ENCODE measurements around the gene USHBP1. TPM values are rescaled to one million over a fixed set of nuclear protein-coding genes. Genes with fewer than 3 reads are reported as not detected.

The USHBP1 gene
- total RNA-seq, 1 experiment from 2014 or later: 6.4 TPM

DNA sequence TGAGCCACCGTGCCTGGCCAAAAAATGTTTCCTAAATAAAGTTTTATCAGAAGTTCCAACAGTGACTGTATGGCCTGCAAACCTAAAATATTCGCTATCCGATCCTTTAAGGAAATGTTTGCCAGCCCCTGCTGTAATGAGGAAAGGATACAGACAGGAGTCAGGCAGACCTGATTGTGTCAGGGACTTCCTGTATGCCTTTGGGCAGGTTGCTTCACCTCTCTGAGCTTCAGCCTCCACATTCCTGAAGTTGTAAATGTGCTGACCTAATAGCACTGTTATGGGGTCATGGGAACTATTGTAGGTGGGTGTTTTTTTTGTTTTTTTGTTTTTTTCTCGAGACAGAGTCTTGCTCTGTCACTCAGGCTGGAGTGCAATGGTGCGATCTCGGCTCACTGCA, 32.4 kb upstream of the USHBP1 start:
- H3T11ph ChIP-seq (ENCODE audit: low read length): no peak overlapping the region
- no peak overlapping the region for H4K5ac ChIP-seq (ENCODE audit: insufficient read length, low read depth, low read length)
- no peak overlapping the region for H3K18ac ChIP-seq (ENCODE audit: insufficient read length, low read depth, low read length)
- H3K27ac ChIP-seq (ENCODE audit: insufficient read length, low read depth, low read length): no peak overlapping the region
- H3K4me2 ChIP-seq (ENCODE audit: insufficient read depth, insufficient read length, low read length): no peak overlapping the region
- no peak overlapping the region for H2BK5ac ChIP-seq (ENCODE audit: insufficient read length, low read length)
- no peak overlapping the region for H2AK5ac ChIP-seq (ENCODE audit: insufficient read length, low read length)
- H2AFZ ChIP-seq (ENCODE audit: low read length): no peak overlapping the region
- no peak overlapping the region for H2BK15ac ChIP-seq (ENCODE audit: low read depth, low read length)
- no peak overlapping the region for H3K56ac ChIP-seq (ENCODE audit: insufficient read length, low read depth, low read length)
- no CpG with 5 or more reads among the region's 6 CpGs for WGBS (ENCODE audit: extremely low coverage, insufficient read length, low lambda C conversion rate)
- peaks cover 20 to 34% (median 28%) of the 10 kb centered on the region in 3 experiments for H3K36me3 Mint-ChIP-seq (ENCODE audit: insufficient read depth in 1 of 3, low read depth in 3 of 3)
- no peak overlapping the region for H3K23ac ChIP-seq (ENCODE audit: insufficient read length, low read depth, low read length)
- no peak overlapping the region for H3K14ac ChIP-seq (ENCODE audit: insufficient read depth, low read length)
- H2BK20ac ChIP-seq (ENCODE audit: low read depth, low read length, poor library complexity, severe bottlenecking): no peak overlapping the region
- H2BK12ac ChIP-seq (ENCODE audit: insufficient read length, low read depth, low read length): no peak overlapping the region
- peaks cover 4% of the 10 kb centered on the region in 2 experiments; a peak in 3 of 5 replicates for H3K9me3 Mint-ChIP-seq
- H3K4ac ChIP-seq (ENCODE audit: low read depth, low read length): no peak overlapping the region
- no peaks in the 10 kb centered on the region for H3K23me2 ChIP-seq (ENCODE audit: insufficient read length, low read depth, low read length, poor library complexity, severe bottlenecking)
- no peak overlapping the region for H4K8ac ChIP-seq (replicated peaks; ENCODE audit: insufficient read length, low read depth, low read length)
- H3K27me3 ChIP-seq (ENCODE audit: insufficient read depth, low read length): no peaks in the 10 kb centered on the region
- no peaks in the 10 kb centered on the region for H3K79me1 ChIP-seq (ENCODE audit: insufficient read depth, low read depth, low read length, poor library complexity, severe bottlenecking)
- H3K79me2 ChIP-seq (ENCODE audit: insufficient read depth, low read length): no peaks in the 10 kb centered on the region
- no peak overlapping the region for H3K4me3 Mint-ChIP-seq
- no peaks in the 10 kb centered on the region for H3K27me3 Mint-ChIP-seq (ENCODE audit: low read depth)
- DNase-seq: no peak
- peak overlapping the region in 2 of 3 experiments; percentile 58 to 68; a peak in 1 of 7 replicates for H3K27ac Mint-ChIP-seq
- TF ChIP-seq, protein P1, sequence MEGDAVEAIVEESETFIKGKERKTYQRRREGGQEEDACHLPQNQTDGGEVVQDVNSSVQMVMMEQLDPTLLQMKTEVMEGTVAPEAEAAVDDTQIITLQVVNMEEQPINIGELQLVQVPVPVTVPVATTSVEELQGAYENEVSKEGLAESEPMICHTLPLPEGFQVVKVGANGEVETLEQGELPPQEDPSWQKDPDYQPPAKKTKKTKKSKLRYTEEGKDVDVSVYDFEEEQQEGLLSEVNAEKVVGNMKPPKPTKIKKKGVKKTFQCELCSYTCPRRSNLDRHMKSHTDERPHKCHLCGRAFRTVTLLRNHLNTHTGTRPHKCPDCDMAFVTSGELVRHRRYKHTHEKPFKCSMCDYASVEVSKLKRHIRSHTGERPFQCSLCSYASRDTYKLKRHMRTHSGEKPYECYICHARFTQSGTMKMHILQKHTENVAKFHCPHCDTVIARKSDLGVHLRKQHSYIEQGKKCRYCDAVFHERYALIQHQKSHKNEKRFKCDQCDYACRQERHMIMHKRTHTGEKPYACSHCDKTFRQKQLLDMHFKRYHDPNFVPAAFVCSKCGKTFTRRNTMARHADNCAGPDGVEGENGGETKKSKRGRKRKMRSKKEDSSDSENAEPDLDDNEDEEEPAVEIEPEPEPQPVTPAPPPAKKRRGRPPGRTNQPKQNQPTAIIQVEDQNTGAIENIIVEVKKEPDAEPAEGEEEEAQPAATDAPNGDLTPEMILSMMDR (conservative IDR thresholded peaks at IDR 0.05): no peak
- H4K20me1 ChIP-seq (ENCODE audit: control insufficient read depth, insufficient read depth, insufficient read length): no peaks in the 10 kb centered on the region
- H3K4me1 Mint-ChIP-seq: peaks cover 5 to 15% of the 10 kb centered on the region in 2 experiments
- H3K4me1 ChIP-seq (ENCODE audit: insufficient read depth, low read length): no peaks in the 10 kb centered on the region; the same call in 1 of the 2 replicates
- H3K9ac ChIP-seq (ENCODE audit: extremely low read depth, insufficient read length, low read length): no peak overlapping the region
- no peak overlapping the region for H4K91ac ChIP-seq (ENCODE audit: insufficient read length, low read depth, low read length)
- H2BK120ac ChIP-seq (ENCODE audit: low read depth, low read length, poor library complexity, severe bottlenecking): no peak overlapping the region
- H3K9me3 ChIP-seq (ENCODE audit: control insufficient read depth, low read depth, low read length): no peaks in the 10 kb centered on the region

All from H9 (cell line).